Endometrial microvascular endothelial cells (primary cell): Measurements from ENCODE around the gene GTF3A. TPM values are rescaled to one million over a fixed set of nuclear protein-coding genes. Genes with fewer than 3 reads are reported as not detected.

Experiments used
- in situ Hi-C: cut with HindIII; loops from 2 replicates; pipeline ENCODE4 v1.10.0; 2017; ENCODE audit warnings: low sequenced_read_pairs, low pct_unique_long_range_greater_than_20kb; ENCODE audit errors: inconsistent ontology term
- total RNA-seq: library from RNA; depleted of rRNA; stranded (reverse); fragments of >200 nt; gene quantifications from one replicate; pipeline ENCODE4 v1.2.3, GENCODE V29; 2015; ENCODE audit errors: inconsistent ontology term

Gene GTF3A
- total RNA-seq, 1 donor from 2014 or later, result 132 TPM

- in situ Hi-C loops, result no loop called here
Measured at GRCh38 chr13:27403727-27404385, 20.6 kb upstream of the GTF3A start.

GRCh38 chr13:27404680-27405079 is 19.7 kb upstream of the GTF3A start:
- in situ Hi-C loops, result no loop called here

- in situ Hi-C loops, result no loop called here
Measured at GRCh38 chr13:27405546-27406134, 18.8 kb upstream of the GTF3A start.

GRCh38 chr13:27406178-27406939 is 18.1 kb upstream of the GTF3A start:
- in situ Hi-C loops, result no loop called here

- in situ Hi-C loops, result no loop called here
Measured at GRCh38 chr13:27408074-27408473, 16.3 kb upstream of the GTF3A start.

- in situ Hi-C loops, result no loop called here
Measured at GRCh38 chr13:27409013-27409412, 15.4 kb upstream of the GTF3A start.

- in situ Hi-C loops, result no loop called here
Measured at GRCh38 chr13:27411341-27411740, 13.1 kb upstream of the GTF3A start.

GRCh38 chr13:27415116-27415515 is 9.3 kb upstream of the GTF3A start:
- in situ Hi-C loops, result no loop called here

GRCh38 chr13:27419328-27419727 is 5.1 kb upstream of the GTF3A start:
- in situ Hi-C loops, result no loop called here

GRCh38 chr13:27421101-27421871 is 3.1 kb upstream of the GTF3A start:
- in situ Hi-C loops, result no loop called here

- in situ Hi-C loops, result no loop called here
Measured at GRCh38 chr13:27423333-27423732, 1.1 kb upstream of the GTF3A start.

GRCh38 chr13:27425158-27425917 is 919 bp downstream of the GTF3A start:
- in situ Hi-C loops, result no loop called here

GRCh38 chr13:27425918-27426630 is 1.7 kb downstream of the GTF3A start:
- in situ Hi-C loops, result no loop called here

- in situ Hi-C loops, result no loop called here
Measured at GRCh38 chr13:27427641-27428040, 3.2 kb downstream of the GTF3A start.

- in situ Hi-C loops, result no loop called here
Measured at GRCh38 chr13:27428160-27428559, 3.7 kb downstream of the GTF3A start.

GRCh38 chr13:27432180-27432579 is 7.8 kb downstream of the GTF3A start:
- in situ Hi-C loops, result no loop called here

GRCh38 chr13:27432611-27433210 is 8.3 kb downstream of the GTF3A start:
- in situ Hi-C loops, result no loop called here

- in situ Hi-C loops, result no loop called here
Measured at GRCh38 chr13:27437126-27437525, 12.7 kb downstream of the GTF3A start.
